ENCODE measurements around the gene ESRRA. TPM values are rescaled to one million over a fixed set of nuclear protein-coding genes. Genes with fewer than 3 reads are reported as not detected.

ESRRA gene
- total RNA-seq, 4 donors from 2014 or later, result 192 to 471 (median 260) TPM

GRCh38 chr11:64284962-64285884, 20.1 kb upstream of the ESRRA start, which contains the start of gene GPR137:
Gene GPR137, plus strand, starts transcription at chr11:64285848. Its CDS starts 677 bp downstream, at chr11:64286525.
- in situ Hi-C loops (cut with MboI; ENCODE audit: low sequenced_read_pairs in 4 of 4), result no loop called here
- Histone ChIP-seq H3K36me3 (peaks cover 0 to 5% of the 10 kb centered on the region in 2 donors), H3K4me3 (peak within 1 kb of the TSS; percentile 84 to 97 (median 90)), H3K27me3 (no peaks in the 10 kb centered on the region), H3K9me3 (no peaks in the 10 kb centered on the region), H3K27ac (peak within 1 kb of the TSS; percentile 90 to 97 (median 94)), H3K4me1 (peaks cover 22 to 25% of the 10 kb centered on the region in 2 donors)
- peak; percentile 71 to 75 for DNase-seq
- intact Hi-C loops (cut with DNase I; ENCODE audit: low total_unique reads), result loop anchor here (1.0 kb wide), 2 partner anchors 14 to 15 kb away; no protein-coding TSS in a partner anchor
- ATAC-seq, result peak; percentile 76 to 84
- TF ChIP-seq POLR2A (IDR thresholded peaks at IDR 0.05) (peak; percentile 41 to 43), CTCF (IDR thresholded peaks at IDR 0.05 in 4 of 5, conservative IDR thresholded peaks at IDR 0.05 in 1 of 5) (no peak)

- H3K27me3 ChIP-seq, result peaks cover 0 to 5% (median 5%) of the 10 kb centered on the region in 3 donors
- H3K4me1 ChIP-seq, result peaks cover 22 to 25% of the 10 kb centered on the region in 2 donors
- no peaks in the 10 kb centered on the region for H3K9me3 ChIP-seq
- peak overlapping the region; percentile 90 to 97 (median 94) for H3K27ac ChIP-seq
- in situ Hi-C loops (cut with MboI; ENCODE audit: low sequenced_read_pairs in 4 of 4), result no loop called here
- ATAC-seq (peak; percentile 3 to 13), DNase-seq (peak in 1 of 2 donors; percentile 73)
- intact Hi-C loops (cut with DNase I; ENCODE audit: low total_unique reads), result loop anchor here (1.0 kb wide), 1 partner anchor 13 kb away; no protein-coding TSS in a partner anchor
- peak overlapping the region; percentile 84 to 97 (median 90) for H3K4me3 ChIP-seq
- peaks cover 0 to 5% of the 10 kb centered on the region in 2 donors for H3K36me3 ChIP-seq
- peak in 1 of 5 experiments; percentile 10 for TF ChIP-seq CTCF (IDR thresholded peaks at IDR 0.05 in 4 of 5, conservative IDR thresholded peaks at IDR 0.05 in 1 of 5)
- TF ChIP-seq POLR2A (IDR thresholded peaks at IDR 0.05), result no peak
Observed at GRCh38 chr11:64285885-64286800, 19.2 kb upstream of the ESRRA start.

- TF ChIP-seq CTCF (IDR thresholded peaks at IDR 0.05 in 4 of 5, conservative IDR thresholded peaks at IDR 0.05 in 1 of 5), result no peak
- peak overlapping the region in 1 of 4 donors; percentile 84 for H3K4me3 ChIP-seq
- H3K9me3 ChIP-seq, result no peaks in the 10 kb centered on the region
- in situ Hi-C loops (cut with MboI; ENCODE audit: low sequenced_read_pairs in 4 of 4), result no loop called here
- peaks cover 0 to 10% (median 8%) of the 10 kb centered on the region in 3 donors for H3K27me3 ChIP-seq
- peaks cover 22 to 25% of the 10 kb centered on the region in 2 donors for H3K4me1 ChIP-seq
- ATAC-seq (no peak), DNase-seq (no peak)
- peaks cover 0 to 5% of the 10 kb centered on the region in 2 donors for H3K36me3 ChIP-seq
- H3K27ac ChIP-seq, result peak overlapping the region; percentile 10 to 97 (median 92)
- intact Hi-C loops (cut with DNase I; ENCODE audit: low total_unique reads), result no loop called here
Observed at GRCh38 chr11:64286801-64287159, 18.5 kb upstream of the ESRRA start.

GRCh38 chr11:64287676-64288352, 17.5 kb upstream of the ESRRA start:
- in situ Hi-C loops (cut with MboI; ENCODE audit: low sequenced_read_pairs in 4 of 4) (no loop called here), intact Hi-C loops (cut with DNase I; ENCODE audit: low total_unique reads) (no loop called here)
- Histone ChIP-seq H3K36me3 (no peaks in the 10 kb centered on the region), H3K4me3 (no peak overlapping the region), H3K27ac (no peak overlapping the region), H3K9me3 (no peaks in the 10 kb centered on the region), H3K4me1 (peaks cover 22 to 32% of the 10 kb centered on the region in 2 donors), H3K27me3 (peaks cover 7 to 18% (median 18%) of the 10 kb centered on the region in 3 donors)
- no peak for TF ChIP-seq CTCF (IDR thresholded peaks at IDR 0.05 in 4 of 5, conservative IDR thresholded peaks at IDR 0.05 in 1 of 5)
- TF ChIP-seq POLR2A (IDR thresholded peaks at IDR 0.05), result no peak
- DNase-seq (no peak), ATAC-seq (no peak)

Data from gastrocnemius medialis (tissue), 4 donors.